Psoas muscle (tissue), 8 donors: Measurements from ENCODE around the gene CCDC187. TPM values are rescaled to one million over a fixed set of nuclear protein-coding genes. Genes with fewer than 3 reads are reported as not detected.

Experiments used
- ATAC-seq, 4 donors: fragments of 200-7000 bp; cut with Tn5 transposase; one replicate each; pipeline ENCODE4 v1.9.1; 2020; ENCODE audit warnings: moderate library complexity in 3 of 4, mild to moderate bottlenecking in 2 of 4
- DNase-seq, 2 donors: peaks; one replicate each; pipeline ENCODE4 v3.0.0-alpha.2; 2020
- H3K27ac ChIP-seq: fragments of 200-600 bp; one replicate; pipeline ENCODE4 v1.8.0; 2022
- H3K27me3 ChIP-seq, 3 donors: fragments of 200-600 bp in 1 of 3; one replicate each; pipeline versions ENCODE4 v1.6.1 to v1.8.0; 2013 to 2022; ENCODE audit warnings: low read length in 2 of 3, mild to moderate bottlenecking in 2 of 3, moderate library complexity in 1 of 3; ENCODE audit not compliant: insufficient read depth in 3 of 3
- H3K36me3 ChIP-seq, 2 donors: fragments of 200-600 bp in 1 of 2; one replicate each; pipeline versions ENCODE4 v1.6.1 to v1.8.0; 2013 to 2022; ENCODE audit warnings: low read depth in 1 of 2, mild to moderate bottlenecking in 1 of 2, moderate library complexity in 1 of 2; ENCODE audit not compliant: insufficient read depth in 1 of 2
- H3K4me1 ChIP-seq: fragments of 200-600 bp; one replicate; pipeline ENCODE4 v1.8.0; 2022
- H3K4me3 ChIP-seq: fragments of 200-600 bp; one replicate; pipeline ENCODE4 v1.8.0; 2022; ENCODE audit warnings: mild to moderate bottlenecking
- H3K9me3 ChIP-seq: fragments of 200-600 bp; one replicate; pipeline ENCODE4 v1.8.0; 2022
- CTCF ChIP-seq: fragments of 200-600 bp; IDR thresholded peaks from one replicate; pipeline ENCODE4 v1.8.0; 2022; ENCODE audit warnings: antibody characterized with exemption
- WGBS, 3 donors: extraction: QIAGEN DNeasy Blood & Tissue Kit; methylation state at CpG; one replicate each; pipeline versions ENCODE4 v1.1.6 to v1.1.7; 2013; 5-methylcytosine and 5-hydroxymethylcytosine counted together
- intact Hi-C, 2 donors: fragments of 100-400 bp; cut with DNase I; formaldehyde crosslinking; loops; one replicate each; pipeline versions ENCODE4 v1.11.0 to v1.14.2; 2022
- polyA plus RNA-seq, 3 donors: library from polyadenylated mRNA; stranded (reverse); fragments of 200-250 nt; gene quantifications; one replicate each; pipeline ENCODE4 v1.2.3, GENCODE V29; 2013
- total RNA-seq, 4 donors: library from RNA; stranded (reverse); fragmentation: NEBNext Ultra II Directional in 2 of 4; extraction: Animal tissue kit (Norgen Biotek cat#: 25700) in 2 of 4; gene quantifications; one replicate each; pipeline versions ENCODE4 v1.2.1 to v1.2.4, GENCODE V29; 2021 to 2023
- donor health status: healthy with polysubstance abuse.
- donor health status: DM: no; HTN: no; CAD: no; lungs with moderate emphysema.
- donor health status: Bipolar disorder and iron deficiency.
- donor health status: healthy.
- donor health status: DM: yes; HTN: yes; CAD: no.
- donor health status: DM: no; HTN: no; CAD: no.
- donor health status: DM: no; HTN: no; CAD: no.
- donor health status: DM: yes; HTN: yes; CAD: no.

The CCDC187 gene
- total and polyA plus RNA-seq, 7 donors = not detected

GRCh38 chr9:136334541-136334940 is 30.6 kb upstream of the CCDC187 start:
- DNase-seq = no peak
- Histone ChIP-seq H3K27ac (no peak overlapping the region), H3K4me3 (no peak overlapping the region), H3K4me1 (no peaks in the 10 kb centered on the region), H3K27me3 (no peaks in the 10 kb centered on the region), H3K36me3 (no peaks in the 10 kb centered on the region), H3K9me3 (no peaks in the 10 kb centered on the region)
- ATAC-seq = no peak
- 93 to 94% (median 94%) methylated on average over 21 of the region's 21 CpGs for WGBS, 3 donors
- intact Hi-C loops = loop anchor here in 1 of 2 donors (10.0 kb wide), 1 partner anchor 300 kb away; no protein-coding TSS in a partner anchor
- no peak for TF ChIP-seq CTCF

GRCh38 chr9:136333486-136333885 is 29.6 kb upstream of the CCDC187 start:
- intact Hi-C loops = loop anchor here in 1 of 2 donors (10.0 kb wide), 1 partner anchor 301 kb away; no protein-coding TSS in a partner anchor
- Histone ChIP-seq H3K9me3 (no peaks in the 10 kb centered on the region), H3K27me3 (peaks cover 0 to 8% (median 0%) of the 10 kb centered on the region in 3 donors), H3K4me3 (no peak overlapping the region), H3K27ac (no peak overlapping the region), H3K4me1 (no peaks in the 10 kb centered on the region), H3K36me3 (no peaks in the 10 kb centered on the region)
- WGBS, 3 donors = 94 to 95% (median 95%) methylated on average over 16 to 17 of the region's 17 CpGs
- ATAC-seq = no peak
- no peak for DNase-seq
- TF ChIP-seq CTCF = no peak

- no peak for TF ChIP-seq CTCF
- intact Hi-C loops = loop anchor here in 1 of 2 donors (10.0 kb wide), 1 partner anchor 302 kb away; no protein-coding TSS in a partner anchor
- peaks cover 3% of the 10 kb centered on the region for H3K4me1 ChIP-seq
- ATAC-seq (no peak), DNase-seq (no peak)
- no peaks in the 10 kb centered on the region for H3K36me3 ChIP-seq
- H3K27ac ChIP-seq = no peak overlapping the region
- peaks cover 0 to 12% (median 0%) of the 10 kb centered on the region in 3 donors for H3K27me3 ChIP-seq
- 86 to 90% (median 89%) methylated on average over 12 of the region's 12 CpGs for WGBS, 3 donors
- no peaks in the 10 kb centered on the region for H3K9me3 ChIP-seq
- H3K4me3 ChIP-seq = no peak overlapping the region
Measured at GRCh38 chr9:136333045-136333444, 29.2 kb upstream of the CCDC187 start.

GRCh38 chr9:136332482-136332983 is 28.6 kb upstream of the CCDC187 start:
- Histone ChIP-seq H3K36me3 (no peaks in the 10 kb centered on the region), H3K4me1 (peaks cover 5% of the 10 kb centered on the region), H3K27me3 (peaks cover 0 to 16% (median 0%) of the 10 kb centered on the region in 3 donors), H3K4me3 (no peak overlapping the region), H3K27ac (no peak overlapping the region), H3K9me3 (no peaks in the 10 kb centered on the region)
- WGBS, 3 donors = 81 to 87% (median 83%) methylated on average over 11 of the region's 11 CpGs
- DNase-seq (no peak), ATAC-seq (no peak)
- no peak for TF ChIP-seq CTCF
- intact Hi-C loops = loop anchor here in 1 of 2 donors (10.0 kb wide), 1 partner anchor 302 kb away; no protein-coding TSS in a partner anchor
